Embryonic facial prominence (tissue), 1 donor: ENCODE measurements around the gene CYP4B1.

Experiments
- DNase-seq: peaks from one replicate; pipeline ENCODE4 v3.0.0-alpha.2; 2016; ENCODE audit errors: extremely low spot score

Gene CYP4B1

GRCh38 chr1:46793126-46793525 is 5.7 kb upstream of the CYP4B1 start:
- no peak for DNase-seq

- no peak for DNase-seq
These were observed 963 bp upstream of the CYP4B1 start for GRCh38 chr1:46797696-46798470.

- DNase-seq, result no peak
These were observed 1.9 kb downstream of the CYP4B1 start for GRCh38 chr1:46800742-46801141.

- DNase-seq, result no peak
These were observed 2.6 kb downstream of the CYP4B1 start for GRCh38 chr1:46801323-46802055.

GRCh38 chr1:46802081-46802480 is 3.2 kb downstream of the CYP4B1 start:
- DNase-seq, result no peak

- no peak for DNase-seq
These were observed 4.2 kb downstream of the CYP4B1 start for GRCh38 chr1:46802901-46803574.

- no peak for DNase-seq
These were observed 5.4 kb downstream of the CYP4B1 start for GRCh38 chr1:46804027-46804889.

GRCh38 chr1:46804926-46805325 is 6.1 kb downstream of the CYP4B1 start:
- DNase-seq, result no peak

GRCh38 chr1:46805755-46806154 is 6.9 kb downstream of the CYP4B1 start:
- DNase-seq, result no peak

GRCh38 chr1:46806196-46807020 is 7.6 kb downstream of the CYP4B1 start:
- DNase-seq, result no peak

- DNase-seq, result no peak
These were observed 8.5 kb downstream of the CYP4B1 start for GRCh38 chr1:46807046-46807972.

GRCh38 chr1:46809071-46809470 is 10.2 kb downstream of the CYP4B1 start:
- DNase-seq, result no peak

- no peak for DNase-seq
These were observed 11.1 kb downstream of the CYP4B1 start for GRCh38 chr1:46809904-46810303.

- no peak for DNase-seq
These were observed 11.8 kb downstream of the CYP4B1 start for GRCh38 chr1:46810596-46810995.

GRCh38 chr1:46811053-46811452 is 12.2 kb downstream of the CYP4B1 start:
- DNase-seq, result no peak

GRCh38 chr1:46812065-46812963 is 13.5 kb downstream of the CYP4B1 start:
- no peak for DNase-seq

- no peak for DNase-seq
These were observed 14.4 kb downstream of the CYP4B1 start for GRCh38 chr1:46812996-46813857.
